ENCODE results near the gene MST1. TPM values are rescaled to one million over a fixed set of nuclear protein-coding genes. Genes with fewer than 3 reads are reported as not detected.
A peak's percentile ranks its signal among the peaks of the same experiment; 100 is the strongest.

Gene MST1
- total RNA-seq, 6 donors from 2014 or later: 8.9 to 58.7 (median 18.1) TPM

GRCh38 chr3:49713336-49714105 is 24.2 kb upstream of the MST1 start:
- TF ChIP-seq POLR2A (IDR thresholded peaks at IDR 0.05): no peak
- 92 to 94% methylated on average over 10 to 24 of the region's 25 CpGs for WGBS, 2 donors
- DNase-seq: peak in 1 of 2 donors; percentile 58
- Histone ChIP-seq H3K27me3 (no peaks in the 10 kb centered on the region), H3K9me3 (no peaks in the 10 kb centered on the region), H3K27ac (no peak overlapping the region), H3K4me3 (no peak overlapping the region), H3K4me1 (peaks cover under 1 to 8% (median 2%) of the 10 kb centered on the region in 4 donors), H3K36me3 (peaks cover 4 to 27% (median 10%) of the 10 kb centered on the region in 4 donors)
- ATAC-seq (ENCODE audit: low FRiP score in 2 of 2): no peak

GRCh38 chr3:49712631-49713317 is 23.5 kb upstream of the MST1 start:
- WGBS, 2 donors: 0 to 67% methylated on average over 1 to 7 of the region's 7 CpGs
- DNase-seq (peak in 1 of 2 donors; percentile 24), ATAC-seq (ENCODE audit: low FRiP score in 2 of 2) (no peak)
- Histone ChIP-seq H3K27me3 (no peaks in the 10 kb centered on the region), H3K4me1 (peaks cover 0 to under 1% (median 0%) of the 10 kb centered on the region in 4 donors), H3K36me3 (peaks cover 4 to 31% (median 10%) of the 10 kb centered on the region in 4 donors), H3K9me3 (no peaks in the 10 kb centered on the region), H3K4me3 (no peak overlapping the region), H3K27ac (no peak overlapping the region)
- no peak for TF ChIP-seq POLR2A (IDR thresholded peaks at IDR 0.05)
- TF ChIP-seq CTCF (IDR thresholded peaks at IDR 0.05): no peak
- TF ChIP-seq EP300 (IDR thresholded peaks at IDR 0.05): no peak
- no peak for TF ChIP-seq POLR2AphosphoS5 (IDR thresholded peaks at IDR 0.05)

- H3K4me1 ChIP-seq: no peaks in the 10 kb centered on the region
- no peak overlapping the region for H3K27ac ChIP-seq
- no peak for TF ChIP-seq POLR2A (IDR thresholded peaks at IDR 0.05)
- H3K9me3 ChIP-seq: no peaks in the 10 kb centered on the region
- DNase-seq (peak in 1 of 2 donors; percentile 32), ATAC-seq (ENCODE audit: low FRiP score in 2 of 2) (no peak)
- no peaks in the 10 kb centered on the region for H3K27me3 ChIP-seq
- H3K4me3 ChIP-seq: no peak overlapping the region
- 92 to 93% methylated on average over 5 to 11 of the region's 11 CpGs for WGBS, 2 donors
- peaks cover 4 to 33% (median 11%) of the 10 kb centered on the region in 4 donors for H3K36me3 ChIP-seq
Measured at GRCh38 chr3:49712166-49712565, 22.9 kb upstream of the MST1 start.

- DNase-seq: no peak
- Histone ChIP-seq H3K27me3 (no peaks in the 10 kb centered on the region), H3K27ac (no peak overlapping the region), H3K4me3 (no peak overlapping the region), H3K36me3 (peaks cover 4 to 36% (median 16%) of the 10 kb centered on the region in 4 donors), H3K9me3 (no peaks in the 10 kb centered on the region), H3K4me1 (no peaks in the 10 kb centered on the region)
- WGBS, 2 donors: 79 to 84% methylated on average over 4 to 5 of the region's 5 CpGs
- ATAC-seq (ENCODE audit: low FRiP score in 2 of 2): no peak
- TF ChIP-seq POLR2AphosphoS5 (IDR thresholded peaks at IDR 0.05): no peak
- no peak for TF ChIP-seq CTCF (IDR thresholded peaks at IDR 0.05)
- TF ChIP-seq POLR2A (IDR thresholded peaks at IDR 0.05): no peak
- no peak for TF ChIP-seq EP300 (IDR thresholded peaks at IDR 0.05)
Measured at GRCh38 chr3:49711489-49711888, 22.2 kb upstream of the MST1 start.

GRCh38 chr3:49709852-49710251 is 20.6 kb upstream of the MST1 start:
- Histone ChIP-seq H3K9me3 (no peaks in the 10 kb centered on the region), H3K27me3 (no peaks in the 10 kb centered on the region), H3K4me3 (no peak overlapping the region), H3K27ac (no peak overlapping the region), H3K4me1 (no peaks in the 10 kb centered on the region), H3K36me3 (peaks cover 2 to 41% (median 26%) of the 10 kb centered on the region in 4 donors)
- DNase-seq (no peak), ATAC-seq (ENCODE audit: low FRiP score in 2 of 2) (no peak)
- WGBS, 2 donors: 96% methylated on average over 8 of the region's 8 CpGs
- no peak for TF ChIP-seq EP300 (IDR thresholded peaks at IDR 0.05)
- TF ChIP-seq CTCF (IDR thresholded peaks at IDR 0.05): no peak
- TF ChIP-seq POLR2AphosphoS5 (IDR thresholded peaks at IDR 0.05): no peak
- TF ChIP-seq POLR2A (IDR thresholded peaks at IDR 0.05): no peak
